ENCODE results near the gene POFUT2.

Gene POFUT2

DNA sequence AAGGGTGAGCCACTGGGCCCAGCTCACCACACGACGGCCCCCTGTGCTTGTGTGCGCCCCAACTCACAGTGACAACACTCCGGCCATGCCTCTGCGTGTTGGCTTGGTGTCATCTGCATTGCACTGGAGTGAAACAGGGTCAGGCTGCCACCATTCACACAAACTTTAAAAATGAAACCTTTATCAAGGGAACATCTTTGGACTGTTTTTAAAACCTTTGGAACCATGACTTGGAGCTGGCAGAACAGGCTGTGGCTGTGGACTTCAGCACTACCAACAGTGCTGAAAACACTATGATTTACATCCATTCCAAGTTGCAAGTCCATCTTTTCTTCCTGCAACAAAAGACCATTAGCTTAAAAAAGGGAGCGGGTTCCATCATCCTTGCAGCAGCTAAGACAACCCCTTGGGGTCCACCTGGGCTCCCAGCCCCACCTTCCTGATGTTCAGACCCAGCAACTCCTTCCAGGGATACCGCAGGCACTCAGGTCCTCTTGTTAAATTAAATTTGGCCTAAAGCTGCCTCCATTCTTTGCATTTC is 25.6 kb downstream of the POFUT2 start:
- Histone ChIP-seq H3K4me1 (ENCODE audit: insufficient read depth, low read length) (peaks cover 3% of the 10 kb centered on the region), H3K4me3 (ENCODE audit: low read length) (no peak overlapping the region), H2AFZ (ENCODE audit: low read depth, low read length) (no peak overlapping the region), H3K36me3 (ENCODE audit: insufficient read depth, low read length) (peaks cover 40% of the 10 kb centered on the region), H3K27me3 (ENCODE audit: insufficient read depth, low read length) (no peaks in the 10 kb centered on the region), H3K9me3 (ENCODE audit: low read length) (peaks cover 2% of the 10 kb centered on the region)

- no peaks in the 10 kb centered on the region for H3K9me3 ChIP-seq (ENCODE audit: low read length)
- H3K4me1 ChIP-seq (ENCODE audit: insufficient read depth, low read length) = peaks cover 8% of the 10 kb centered on the region
- H3K27me3 ChIP-seq (ENCODE audit: insufficient read depth, low read length) = no peaks in the 10 kb centered on the region
- H2AFZ ChIP-seq (ENCODE audit: low read depth, low read length) = no peak overlapping the region
- H3K4me3 ChIP-seq (ENCODE audit: low read length) = no peak overlapping the region
- peaks cover 29% of the 10 kb centered on the region for H3K36me3 ChIP-seq (ENCODE audit: insufficient read depth, low read length)
Measured at GRCh38 chr21:45261093-45261492, 26.6 kb downstream of the POFUT2 start.

DNA sequence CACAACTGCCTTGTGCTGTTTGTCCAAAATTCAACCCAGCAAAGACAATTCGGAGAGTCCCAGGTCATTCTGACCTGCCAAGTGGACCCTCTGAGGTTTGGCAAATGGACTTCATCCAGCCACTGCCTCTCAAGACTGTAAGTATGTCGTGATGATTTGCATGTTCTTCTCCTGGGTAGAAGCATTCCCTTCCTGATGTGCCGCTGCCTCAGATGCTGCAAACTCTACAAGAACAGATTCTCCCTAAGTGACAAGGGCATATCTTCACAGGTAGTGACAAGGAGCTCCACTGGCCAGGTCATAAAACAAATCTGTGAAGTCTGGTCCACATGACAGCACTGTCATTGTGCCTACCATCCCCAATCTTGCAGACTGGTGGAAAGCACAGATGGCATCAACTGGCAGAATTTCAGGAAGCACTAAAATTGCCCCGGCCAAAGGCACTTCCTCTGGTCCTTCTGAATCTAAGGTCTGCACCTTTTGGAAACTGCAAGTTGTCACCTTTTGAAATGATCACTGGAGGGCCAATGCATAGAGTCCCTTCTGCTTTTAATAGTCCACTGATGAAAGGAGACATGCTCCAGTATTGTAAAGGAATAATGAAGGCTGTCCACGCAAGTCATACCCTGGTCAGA is 27.4 kb downstream of the POFUT2 start:
- Histone ChIP-seq H3K27me3 (ENCODE audit: insufficient read depth, low read length) (no peaks in the 10 kb centered on the region), H2AFZ (ENCODE audit: low read depth, low read length) (no peak overlapping the region), H3K36me3 (ENCODE audit: insufficient read depth, low read length) (peaks cover 22% of the 10 kb centered on the region), H3K4me3 (ENCODE audit: low read length) (no peak overlapping the region), H3K9me3 (ENCODE audit: low read length) (no peaks in the 10 kb centered on the region), H3K4me1 (ENCODE audit: insufficient read depth, low read length) (peaks cover 8% of the 10 kb centered on the region)

GRCh38 chr21:45259206-45259840 is 28.4 kb downstream of the POFUT2 start:
- H3K4me1 ChIP-seq (ENCODE audit: insufficient read depth, low read length) = peaks cover 8% of the 10 kb centered on the region
- H3K27me3 ChIP-seq (ENCODE audit: insufficient read depth, low read length) = no peaks in the 10 kb centered on the region
- H3K4me3 ChIP-seq (ENCODE audit: low read length) = no peak overlapping the region
- no peaks in the 10 kb centered on the region for H3K9me3 ChIP-seq (ENCODE audit: low read length)
- peaks cover 14% of the 10 kb centered on the region for H3K36me3 ChIP-seq (ENCODE audit: insufficient read depth, low read length)
- H2AFZ ChIP-seq (ENCODE audit: low read depth, low read length) = no peak overlapping the region

DNA sequence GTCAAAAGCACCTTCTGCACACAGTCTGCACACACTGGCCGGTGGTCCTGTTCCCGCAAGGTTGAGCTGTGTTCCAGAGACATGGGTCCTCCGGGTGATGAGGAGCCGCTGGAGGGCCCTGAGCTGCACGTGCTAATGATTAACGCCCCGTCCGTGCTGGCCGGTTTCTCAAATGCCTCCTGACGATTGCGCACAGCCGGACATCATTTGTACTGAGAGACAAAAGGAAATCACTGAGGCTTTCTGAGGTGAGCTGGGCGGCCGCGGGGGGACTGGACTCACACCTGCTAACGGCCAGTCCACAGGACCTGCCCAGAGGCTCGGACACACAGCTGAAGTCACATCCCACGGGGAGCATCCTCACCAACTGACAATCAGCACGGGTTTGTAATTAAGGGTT is 29.2 kb downstream of the POFUT2 start:
- no peak overlapping the region for H2AFZ ChIP-seq (ENCODE audit: low read depth, low read length)
- peaks cover 5% of the 10 kb centered on the region for H3K36me3 ChIP-seq (ENCODE audit: insufficient read depth, low read length)
- H3K4me3 ChIP-seq (ENCODE audit: low read length) = no peak overlapping the region
- H3K9me3 ChIP-seq (ENCODE audit: low read length) = no peaks in the 10 kb centered on the region
- H3K27me3 ChIP-seq (ENCODE audit: insufficient read depth, low read length) = no peaks in the 10 kb centered on the region
- H3K4me1 ChIP-seq (ENCODE audit: insufficient read depth, low read length) = peaks cover 8% of the 10 kb centered on the region

DNA sequence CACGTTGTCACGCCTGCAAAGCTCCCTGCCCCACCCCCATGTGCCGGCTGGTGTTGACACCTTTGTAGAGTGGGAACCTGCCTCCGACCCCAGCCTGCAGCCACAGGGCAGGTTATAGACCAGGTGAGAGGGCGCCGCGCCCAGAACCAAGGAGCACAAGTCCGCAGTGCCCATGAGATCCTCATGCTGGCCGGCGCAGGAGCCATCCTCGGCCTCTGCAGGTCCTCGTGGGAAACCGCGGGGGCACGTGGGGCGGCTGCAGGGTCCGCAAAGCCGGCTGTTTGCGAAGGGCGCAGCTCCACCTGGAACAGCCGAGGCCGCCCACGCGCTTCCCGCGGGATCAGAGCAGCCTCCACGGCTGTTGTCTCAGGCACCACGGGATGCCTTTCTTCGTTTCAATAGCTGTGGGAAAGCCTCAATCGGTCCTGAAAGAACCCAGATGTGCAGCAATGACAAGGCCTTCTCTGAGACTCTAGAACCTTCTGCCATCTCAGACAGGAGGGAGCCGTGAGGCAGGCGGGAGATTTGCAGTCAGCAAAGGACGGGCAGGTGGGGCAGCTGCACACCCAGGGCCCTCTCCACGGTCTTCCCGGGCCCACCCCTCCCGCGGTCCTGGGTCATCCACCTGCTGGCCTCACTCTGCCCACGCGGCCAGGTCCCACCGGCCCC is 29.9 kb downstream of the POFUT2 start:
- H3K4me3 ChIP-seq (ENCODE audit: low read length) = no peak overlapping the region
- H3K36me3 ChIP-seq (ENCODE audit: insufficient read depth, low read length) = no peaks in the 10 kb centered on the region
- no peaks in the 10 kb centered on the region for H3K9me3 ChIP-seq (ENCODE audit: low read length)
- no peaks in the 10 kb centered on the region for H3K27me3 ChIP-seq (ENCODE audit: insufficient read depth, low read length)
- no peak overlapping the region for H2AFZ ChIP-seq (ENCODE audit: low read depth, low read length)
- H3K4me1 ChIP-seq (ENCODE audit: insufficient read depth, low read length) = peaks cover 8% of the 10 kb centered on the region

DNA sequence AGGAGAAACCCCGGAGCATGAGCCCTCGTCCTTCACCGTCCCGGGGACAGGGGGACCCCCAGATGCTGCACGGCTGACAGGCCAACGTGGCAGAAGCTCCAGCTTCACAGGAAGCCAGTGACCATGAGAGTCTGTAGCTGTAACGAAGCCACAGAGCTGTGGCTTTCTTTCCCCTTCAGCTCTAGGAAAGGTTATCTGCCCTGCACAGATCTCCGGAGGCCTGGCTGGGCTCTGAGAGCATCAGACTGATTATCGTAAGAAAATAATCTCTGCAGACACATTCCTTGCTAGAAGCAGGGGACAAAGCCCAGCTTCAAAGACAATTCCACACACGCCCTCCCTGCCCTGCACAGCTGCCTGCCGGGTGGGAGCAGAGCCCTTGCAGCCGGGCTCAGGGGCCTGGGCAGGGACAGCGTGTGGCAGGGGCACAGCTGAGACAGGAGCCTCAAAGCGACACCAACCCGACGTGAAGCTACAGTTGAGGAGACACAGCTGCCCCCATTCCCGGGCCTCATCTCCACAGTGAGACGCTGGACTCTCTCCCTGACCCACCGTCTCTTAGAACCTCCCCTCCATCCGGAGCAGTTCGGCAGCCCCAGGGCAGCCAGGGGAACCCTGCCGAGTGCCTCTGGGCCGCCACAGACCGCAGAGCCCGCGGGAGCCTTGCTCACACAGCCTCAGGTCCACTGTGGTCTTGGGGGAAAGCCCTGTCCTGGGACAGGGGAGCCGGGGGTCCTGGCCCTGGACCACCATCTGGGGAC is 30.6 kb downstream of the POFUT2 start:
- Histone ChIP-seq H3K27me3 (ENCODE audit: insufficient read depth, low read length) (no peaks in the 10 kb centered on the region), H3K4me3 (ENCODE audit: low read length) (no peak overlapping the region), H3K36me3 (ENCODE audit: insufficient read depth, low read length) (no peaks in the 10 kb centered on the region)

DNA sequence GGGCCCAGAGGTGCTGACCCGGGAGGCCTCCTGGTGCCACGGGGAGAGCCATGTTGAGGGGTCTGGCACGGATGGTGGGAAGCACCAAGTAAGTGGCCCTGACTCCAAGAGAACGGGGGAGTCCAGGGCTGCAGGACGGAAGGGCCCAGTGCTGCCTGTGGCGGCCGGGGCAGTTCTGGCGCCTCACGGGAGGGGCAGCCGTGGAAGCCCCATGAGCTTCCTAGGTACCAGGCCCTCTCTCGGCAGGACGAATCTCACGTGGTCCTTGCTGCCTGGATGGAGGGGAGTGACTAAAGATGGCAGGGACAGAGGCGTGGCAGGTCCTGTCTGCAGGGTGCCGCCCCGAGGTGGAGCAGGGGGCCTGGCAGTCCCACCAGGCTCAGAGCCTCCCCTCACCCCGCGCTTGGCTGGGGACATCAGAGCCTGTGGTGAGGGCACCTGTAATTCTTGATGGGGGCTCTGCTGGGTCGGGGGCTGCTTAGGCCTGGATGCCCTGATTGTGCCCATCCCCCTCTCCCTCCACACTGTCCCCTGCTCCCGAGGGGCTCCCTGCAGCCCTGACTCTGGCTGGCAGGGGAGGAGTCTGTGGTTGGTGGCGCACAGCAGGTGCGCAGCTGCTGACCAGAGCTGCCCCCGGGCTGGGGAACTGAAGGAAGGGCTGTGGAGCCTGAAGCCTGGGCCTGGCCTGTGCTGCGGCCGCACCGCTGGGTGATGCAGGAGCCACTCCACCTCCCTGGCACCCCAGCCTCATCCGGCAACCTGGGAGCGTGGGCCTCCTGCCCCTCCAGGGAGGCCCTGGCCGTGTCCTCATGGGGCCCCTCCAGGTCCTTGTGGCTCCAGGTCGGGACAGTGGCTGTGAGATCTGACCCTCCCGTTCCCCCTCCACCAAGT is 31.4 kb downstream of the POFUT2 start:
- H3K4me1 ChIP-seq (ENCODE audit: insufficient read depth, low read length) = peaks cover 8% of the 10 kb centered on the region
- no peaks in the 10 kb centered on the region for H3K36me3 ChIP-seq (ENCODE audit: insufficient read depth, low read length)
- H3K4me3 ChIP-seq (ENCODE audit: low read length) = no peak overlapping the region
- no peaks in the 10 kb centered on the region for H3K27me3 ChIP-seq (ENCODE audit: insufficient read depth, low read length)
- H3K9me3 ChIP-seq (ENCODE audit: low read length) = peaks cover 3% of the 10 kb centered on the region
- H2AFZ ChIP-seq (ENCODE audit: low read depth, low read length) = no peak overlapping the region

More for the DNA sequence above, 30.6 kb downstream of the POFUT2 start:
- H3K9me3 ChIP-seq (ENCODE audit: low read length) = no peaks in the 10 kb centered on the region
- no peak overlapping the region for H2AFZ ChIP-seq (ENCODE audit: low read depth, low read length)
- peaks cover 8% of the 10 kb centered on the region for H3K4me1 ChIP-seq (ENCODE audit: insufficient read depth, low read length)

GRCh38 chr21:45255381-45256020 is 32.2 kb downstream of the POFUT2 start:
- H3K4me1 ChIP-seq (ENCODE audit: insufficient read depth, low read length) = peaks cover 8% of the 10 kb centered on the region
- H3K36me3 ChIP-seq (ENCODE audit: insufficient read depth, low read length) = no peaks in the 10 kb centered on the region
- no peak overlapping the region for H3K4me3 ChIP-seq (ENCODE audit: low read length)
- H3K9me3 ChIP-seq (ENCODE audit: low read length) = peaks cover 6% of the 10 kb centered on the region
- H2AFZ ChIP-seq (ENCODE audit: low read depth, low read length) = no peak overlapping the region
- H3K27me3 ChIP-seq (ENCODE audit: insufficient read depth, low read length) = no peaks in the 10 kb centered on the region

GRCh38 chr21:45254460-45254930 is 33.2 kb downstream of the POFUT2 start:
- peaks cover 6% of the 10 kb centered on the region for H3K9me3 ChIP-seq (ENCODE audit: low read length)
- H3K4me3 ChIP-seq (ENCODE audit: low read length) = no peak overlapping the region
- H3K4me1 ChIP-seq (ENCODE audit: insufficient read depth, low read length) = peaks cover 8% of the 10 kb centered on the region
- no peak overlapping the region for H2AFZ ChIP-seq (ENCODE audit: low read depth, low read length)
- no peaks in the 10 kb centered on the region for H3K36me3 ChIP-seq (ENCODE audit: insufficient read depth, low read length)
- no peaks in the 10 kb centered on the region for H3K27me3 ChIP-seq (ENCODE audit: insufficient read depth, low read length)

DNA sequence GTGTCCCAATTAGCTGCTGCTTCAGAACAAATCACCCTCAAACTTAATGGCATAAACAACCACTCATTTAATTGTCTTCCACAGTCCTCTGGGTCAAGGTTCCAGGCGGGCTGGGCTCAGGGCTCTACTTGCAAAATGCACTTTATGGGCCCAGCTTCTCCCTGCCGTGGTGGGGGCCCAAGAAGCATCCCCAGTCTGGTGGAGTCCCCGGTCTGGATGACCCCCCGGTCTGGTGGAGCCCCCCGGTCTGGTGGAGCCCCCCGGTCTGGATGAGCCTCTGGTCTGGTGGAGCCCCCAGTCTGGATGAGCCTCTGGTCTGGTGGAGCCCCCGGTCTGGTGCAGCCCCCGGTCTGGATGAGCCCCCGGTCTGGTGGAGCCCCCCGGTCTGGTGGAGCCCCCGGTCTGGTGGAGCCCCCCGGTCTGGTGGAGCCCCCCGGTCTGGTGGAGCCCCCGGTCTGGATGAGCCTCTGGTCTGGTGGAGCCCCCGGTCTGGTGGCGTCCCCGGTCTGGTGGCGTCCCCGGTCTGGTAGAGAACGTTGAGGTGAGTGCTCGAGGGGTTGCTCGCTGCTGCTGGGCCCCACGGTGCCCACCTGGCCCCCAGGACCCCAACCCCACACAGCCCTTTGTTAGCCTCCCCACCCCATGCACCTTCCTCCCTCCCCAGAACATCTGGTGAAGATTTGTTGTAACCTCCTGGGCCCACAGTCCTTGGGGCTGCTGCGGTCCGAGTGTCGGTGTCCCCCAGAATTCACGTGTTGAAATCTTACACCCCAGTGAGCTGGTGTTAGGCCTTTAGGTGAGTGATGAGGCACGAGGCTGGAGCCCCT is 33.8 kb downstream of the POFUT2 start:
- Histone ChIP-seq H3K36me3 (ENCODE audit: insufficient read depth, low read length) (no peaks in the 10 kb centered on the region), H3K9me3 (ENCODE audit: low read length) (peaks cover 6% of the 10 kb centered on the region), H3K4me1 (ENCODE audit: insufficient read depth, low read length) (peaks cover 8% of the 10 kb centered on the region), H3K4me3 (ENCODE audit: low read length) (no peak overlapping the region), H2AFZ (ENCODE audit: low read depth, low read length) (no peak overlapping the region), H3K27me3 (ENCODE audit: insufficient read depth, low read length) (no peaks in the 10 kb centered on the region)

All from neuron (in vitro differentiated cells).